ENCODE measurements around the gene TACC2.

Gene TACC2

DNA sequence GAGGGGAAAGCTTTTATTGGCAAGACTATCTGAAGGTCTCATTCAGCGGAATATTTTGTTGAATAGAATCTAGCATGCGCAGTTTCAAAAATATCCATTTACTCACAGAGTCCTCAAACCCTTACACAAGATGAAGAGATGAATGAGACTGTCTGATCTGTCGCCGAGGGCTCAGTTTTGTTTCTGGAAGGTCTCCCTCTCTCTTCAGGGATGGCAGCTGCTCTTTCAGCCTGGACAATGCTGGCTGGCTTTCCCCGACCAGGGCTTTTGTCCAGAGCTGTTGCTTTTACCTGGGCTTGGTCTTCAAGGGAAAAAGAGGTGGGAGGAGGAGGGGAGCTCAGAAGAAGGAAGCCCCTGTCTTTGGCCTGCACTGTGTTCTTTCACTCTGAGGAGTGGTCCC, 200.2 kb downstream of the TACC2 start:
- CTCF ChIA-PET: interaction anchor here (0.7 to 2.5 kb wide), 3 partner anchors 9 to 76 kb away, joined by 3 to 6 read pairs (median 5); no protein-coding TSS in a partner anchor
- no peak overlapping the region for H3K4me3 ChIP-seq (ENCODE audit: low read depth, low read length)
- DNase-seq (ENCODE audit: low read depth, low spot score): no peak
- POLR2A ChIA-PET: no interaction called here
- TF ChIP-seq, protein P1, sequence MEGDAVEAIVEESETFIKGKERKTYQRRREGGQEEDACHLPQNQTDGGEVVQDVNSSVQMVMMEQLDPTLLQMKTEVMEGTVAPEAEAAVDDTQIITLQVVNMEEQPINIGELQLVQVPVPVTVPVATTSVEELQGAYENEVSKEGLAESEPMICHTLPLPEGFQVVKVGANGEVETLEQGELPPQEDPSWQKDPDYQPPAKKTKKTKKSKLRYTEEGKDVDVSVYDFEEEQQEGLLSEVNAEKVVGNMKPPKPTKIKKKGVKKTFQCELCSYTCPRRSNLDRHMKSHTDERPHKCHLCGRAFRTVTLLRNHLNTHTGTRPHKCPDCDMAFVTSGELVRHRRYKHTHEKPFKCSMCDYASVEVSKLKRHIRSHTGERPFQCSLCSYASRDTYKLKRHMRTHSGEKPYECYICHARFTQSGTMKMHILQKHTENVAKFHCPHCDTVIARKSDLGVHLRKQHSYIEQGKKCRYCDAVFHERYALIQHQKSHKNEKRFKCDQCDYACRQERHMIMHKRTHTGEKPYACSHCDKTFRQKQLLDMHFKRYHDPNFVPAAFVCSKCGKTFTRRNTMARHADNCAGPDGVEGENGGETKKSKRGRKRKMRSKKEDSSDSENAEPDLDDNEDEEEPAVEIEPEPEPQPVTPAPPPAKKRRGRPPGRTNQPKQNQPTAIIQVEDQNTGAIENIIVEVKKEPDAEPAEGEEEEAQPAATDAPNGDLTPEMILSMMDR (IDR thresholded peaks at IDR 0.05; ENCODE audit: insufficient read depth, low read length, missing control alignments): no peak

DNA sequence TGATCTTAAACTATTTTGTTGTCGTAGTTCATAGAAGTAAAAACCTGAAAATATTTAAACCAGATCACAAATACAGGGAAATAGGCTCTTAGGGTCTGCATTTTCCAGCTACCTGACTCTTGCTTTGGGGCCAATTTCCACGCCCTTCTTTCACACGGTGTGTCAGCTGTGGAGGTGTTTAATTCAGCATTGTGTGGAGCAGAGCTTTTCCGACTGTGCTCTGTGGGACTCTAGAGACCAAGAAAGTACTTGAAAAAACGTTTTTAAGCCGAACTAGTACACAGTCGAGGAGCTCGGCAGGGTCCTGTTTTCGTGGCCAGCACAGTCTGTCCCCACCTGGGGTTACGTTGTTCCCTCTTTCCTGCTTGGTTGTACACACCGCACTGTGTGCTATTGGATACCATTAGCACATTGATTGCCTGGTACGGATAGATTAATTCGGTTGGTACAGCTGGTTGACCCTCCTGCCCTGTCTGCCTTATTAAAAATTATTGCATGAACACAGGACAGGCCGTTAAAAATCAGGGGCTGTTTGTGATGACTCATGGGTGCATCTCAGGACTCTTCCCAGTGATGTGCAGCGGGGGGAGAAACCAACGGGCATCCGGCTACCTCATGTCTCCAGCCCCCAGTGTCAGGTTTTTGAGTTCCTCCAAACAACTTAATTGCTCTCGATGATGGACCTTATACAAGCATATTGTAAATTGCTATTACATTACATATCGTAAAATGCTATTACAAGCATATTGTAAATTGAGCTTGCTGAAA, 201.4 kb downstream of the TACC2 start:
- TF ChIP-seq, protein P1 (IDR thresholded peaks at IDR 0.05; ENCODE audit: insufficient read depth, low read length, missing control alignments): no peak
- DNase-seq (ENCODE audit: low read depth, low spot score): no peak
- no peak overlapping the region for H3K4me3 ChIP-seq (ENCODE audit: low read depth, low read length)
- ChIA-PET CTCF (interaction anchor here (0.6 to 2.5 kb wide), 2 partner anchors 11 to 71 kb away, joined by 3 to 5 read pairs; no protein-coding TSS in a partner anchor), POLR2A (interaction anchor here (0.7 kb wide), 1 partner anchor 272 kb away, joined by 3 read pairs; no protein-coding TSS in a partner anchor)

DNA sequence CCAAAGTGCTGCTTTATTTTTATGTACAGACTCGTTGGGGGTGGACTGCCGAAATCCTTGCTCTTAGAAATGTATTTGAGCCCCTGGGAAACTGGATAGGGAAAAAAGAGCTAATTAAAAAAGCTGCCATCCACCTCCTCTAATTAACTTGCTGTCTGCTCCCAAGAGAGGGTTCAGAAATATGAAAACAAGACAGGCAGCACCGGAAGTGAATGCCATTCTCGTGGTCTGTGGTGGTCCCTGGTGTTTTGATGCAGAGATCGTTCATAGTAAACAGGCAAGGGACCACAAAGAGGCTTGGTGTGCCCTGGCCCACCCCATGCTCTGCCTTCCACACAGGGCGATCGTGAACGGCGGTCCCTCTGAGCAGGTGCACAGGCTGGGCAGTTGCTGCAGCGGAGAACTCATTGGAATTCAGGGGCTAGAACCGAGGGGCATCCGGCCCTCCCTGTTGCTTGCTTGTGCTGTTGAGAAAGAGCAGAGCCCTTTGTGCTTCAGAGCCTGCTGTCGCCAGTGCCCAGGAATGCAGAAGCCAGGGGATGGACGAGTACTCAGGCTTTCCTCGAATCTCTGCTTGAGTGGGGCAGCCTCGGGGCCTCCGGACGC, 203.1 kb downstream of the TACC2 start:
- ChIA-PET CTCF (no interaction called here), POLR2A (no interaction called here)
- TF ChIP-seq, protein P1 (IDR thresholded peaks at IDR 0.05; ENCODE audit: insufficient read depth, low read length, missing control alignments): no peak
- DNase-seq (ENCODE audit: low read depth, low spot score): no peak
- H3K4me3 ChIP-seq (ENCODE audit: low read depth, low read length): no peak overlapping the region

DNA sequence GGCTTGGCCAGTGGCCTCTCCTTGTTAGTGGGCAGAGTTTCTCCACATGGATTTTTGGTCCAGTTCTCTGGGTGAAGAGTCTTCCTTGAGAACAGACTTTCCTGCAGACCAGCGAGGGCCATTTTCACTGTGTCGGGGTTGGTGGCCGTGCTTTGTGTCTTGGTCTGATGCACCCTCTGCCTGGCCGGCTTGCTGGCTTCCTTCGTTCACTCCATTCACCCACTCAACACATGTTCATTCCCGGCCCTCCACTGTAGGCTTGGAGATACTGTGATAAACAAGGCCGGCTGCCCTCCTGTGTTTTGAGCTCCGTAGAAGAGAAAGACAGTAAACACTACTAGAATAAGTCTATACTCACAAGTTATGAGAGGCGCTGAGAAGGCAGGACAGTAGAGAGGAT, 205.3 kb downstream of the TACC2 start:
- DNase-seq (ENCODE audit: low read depth, low spot score): no peak
- ChIA-PET CTCF (no interaction called here), POLR2A (no interaction called here)
- TF ChIP-seq, protein P1 (IDR thresholded peaks at IDR 0.05; ENCODE audit: insufficient read depth, low read length, missing control alignments): no peak
- H3K4me3 ChIP-seq (ENCODE audit: low read depth, low read length): no peak overlapping the region

DNA sequence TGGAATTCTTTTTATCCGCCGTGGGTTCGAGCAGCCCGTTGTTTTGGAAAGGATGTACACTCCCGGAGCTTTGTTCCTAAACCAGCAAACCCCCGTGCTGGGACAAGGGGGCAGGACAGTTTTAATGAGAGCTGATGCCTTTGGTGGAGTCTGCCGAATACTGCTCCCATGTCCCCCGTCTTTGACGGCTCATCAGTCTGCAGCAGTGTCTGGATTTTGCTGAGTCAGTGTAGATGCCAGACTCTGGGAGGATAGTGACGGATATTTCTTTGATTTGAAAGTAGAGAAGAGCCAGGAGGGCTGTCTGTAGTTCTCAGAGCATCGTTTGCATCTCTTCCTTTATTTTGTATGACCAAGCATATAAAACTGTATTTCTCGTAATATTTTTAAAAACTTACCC, 207.3 kb downstream of the TACC2 start:
- no peak overlapping the region for H3K4me3 ChIP-seq (ENCODE audit: low read depth, low read length)
- TF ChIP-seq, protein P1 (IDR thresholded peaks at IDR 0.05; ENCODE audit: insufficient read depth, low read length, missing control alignments): no peak
- POLR2A ChIA-PET: no interaction called here
- CTCF ChIA-PET: no interaction called here
- DNase-seq (ENCODE audit: low read depth, low spot score): no peak

DNA sequence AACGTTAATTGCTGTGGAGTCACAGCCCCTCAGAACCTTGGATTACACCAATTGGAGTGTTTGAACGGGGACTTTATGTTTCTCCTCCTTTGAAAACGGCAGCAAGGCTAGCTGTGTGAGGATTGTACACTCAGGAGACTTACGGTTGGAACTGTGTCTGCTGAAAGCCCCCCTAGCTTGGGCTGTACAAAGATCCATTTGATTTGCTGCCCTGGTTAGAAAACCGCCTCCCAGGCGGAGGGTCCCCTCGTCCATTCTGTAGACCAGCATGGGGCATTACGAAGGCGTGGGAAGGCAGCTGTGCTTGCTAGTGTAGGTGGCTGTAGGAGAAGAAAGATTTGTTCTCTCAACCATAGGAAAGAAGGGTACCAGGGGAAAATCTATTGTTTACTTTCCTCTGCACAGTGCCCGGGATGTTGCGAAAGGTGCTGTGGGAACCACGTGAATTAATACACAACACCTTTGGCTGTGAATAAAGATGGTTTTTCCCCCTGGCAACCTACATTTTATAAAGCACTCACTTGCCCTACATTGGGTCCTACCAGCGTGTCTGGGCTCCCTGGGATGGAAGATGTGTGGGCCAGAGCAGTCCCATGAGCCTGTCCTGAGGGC, 208.8 kb downstream of the TACC2 start:
- no peak for DNase-seq (ENCODE audit: low read depth, low spot score)
- POLR2A ChIA-PET: no interaction called here
- TF ChIP-seq, protein P1 (IDR thresholded peaks at IDR 0.05; ENCODE audit: insufficient read depth, low read length, missing control alignments): no peak
- no peak overlapping the region for H3K4me3 ChIP-seq (ENCODE audit: low read depth, low read length)
- CTCF ChIA-PET: interaction anchor here (1.6 kb wide), 1 partner anchor 70 kb away, joined by 3 read pairs; no protein-coding TSS in a partner anchor
